GM12892 (cell line): ENCODE results near the gene BTG3.

Source experiments
- POLR2A ChIP-seq: IDR thresholded peaks from 2 replicates; pipeline ENCODE4 v1.6.1; 2011; ENCODE audit warnings: low read depth, low read length, control low read depth
- POLR2AphosphoS5 ChIP-seq: IDR thresholded peaks from 2 replicates; pipeline ENCODE4 v1.6.1; 2011; ENCODE audit warnings: low read depth, low read length, control low read depth

DNA sequence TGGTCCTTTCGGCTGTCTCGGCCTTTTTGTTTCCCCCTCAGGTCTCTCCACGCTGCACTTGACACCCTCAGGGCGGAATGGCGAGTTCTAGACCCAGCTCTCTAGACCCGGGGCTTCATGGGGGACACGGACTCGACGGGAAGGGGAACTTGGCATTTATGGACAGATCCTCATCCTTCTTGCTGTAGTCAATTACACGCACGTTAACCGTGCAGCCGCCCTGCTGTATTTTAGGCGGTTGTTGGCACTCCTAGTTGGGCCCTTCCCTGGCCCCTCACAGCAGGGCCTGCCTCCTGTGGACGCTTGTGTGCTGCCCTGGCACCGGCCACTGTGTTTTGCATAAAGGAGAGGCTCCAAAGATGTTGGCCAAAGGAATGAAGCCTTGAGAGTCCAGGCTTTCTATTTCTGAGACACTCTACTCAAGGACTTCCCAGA, 558 bp upstream of the BTG3 start:
- no peak for TF ChIP-seq POLR2AphosphoS5
- no peak for TF ChIP-seq POLR2A
